Liver (tissue), 9 donors: ENCODE measurements around the gene PACS1. TPM values are rescaled to one million over a fixed set of nuclear protein-coding genes. Genes with fewer than 3 reads are reported as not detected.

Experiments
- DNase-seq: peaks from one replicate; pipeline ENCODE4 v3.0.0-alpha.2; 2017; ENCODE audit warnings: low spot score
- H3K27ac ChIP-seq, 2 donors: one replicate each; pipeline ENCODE4 v1.7.0; 2013; ENCODE audit warnings: inconsistent platforms in 2 of 2, low read length in 2 of 2, control low read depth in 1 of 2, low read depth in 1 of 2, mild to moderate bottlenecking in 1 of 2
- H3K27me3 ChIP-seq, 4 donors: one replicate each; pipeline versions ENCODE4 v1.6.1 to v1.7.0; 2013; ENCODE audit warnings: low read length in 3 of 4, inconsistent platforms in 1 of 4, mild to moderate bottlenecking in 1 of 4, moderate library complexity in 1 of 4; ENCODE audit not compliant: control insufficient read depth in 4 of 4, insufficient read depth in 4 of 4
- H3K36me3 ChIP-seq, 4 donors: one replicate each; pipeline versions ENCODE4 v1.6.1 to v1.7.0; 2013; ENCODE audit warnings: low read length in 3 of 4, mild to moderate bottlenecking in 3 of 4, low read depth in 1 of 4, moderate library complexity in 1 of 4; ENCODE audit not compliant: control insufficient read depth in 4 of 4, insufficient read depth in 3 of 4
- H3K4me1 ChIP-seq, 4 donors: one replicate each; pipeline versions ENCODE4 v1.6.1 to v1.7.0; 2013; ENCODE audit warnings: low read length in 3 of 4, mild to moderate bottlenecking in 3 of 4, moderate library complexity in 1 of 4; ENCODE audit not compliant: control insufficient read depth in 4 of 4, insufficient read depth in 4 of 4
- H3K4me3 ChIP-seq, 3 donors: one replicate each; pipeline versions ENCODE4 v1.6.1 to v1.7.0; 2013; ENCODE audit warnings: low read length in 3 of 3, control low read depth in 1 of 3, low read depth in 1 of 3, mild to moderate bottlenecking in 1 of 3
- H3K9ac ChIP-seq, 2 donors: one replicate each; pipeline ENCODE4 v1.7.0; 2013; ENCODE audit warnings: low read length in 2 of 2, mild to moderate bottlenecking in 2 of 2, moderate library complexity in 2 of 2, control low read depth in 1 of 2, low read depth in 1 of 2
- H3K9me3 ChIP-seq, 4 donors: one replicate each; pipeline versions ENCODE4 v1.6.1 to v1.7.0; 2013; ENCODE audit warnings: low read length in 3 of 4; ENCODE audit not compliant: control insufficient read depth in 4 of 4
- EGR1 ChIP-seq, 2 donors: IDR thresholded peaks; 2 replicates each; pipeline ENCODE4 v1.6.1; 2016 to 2018; ENCODE audit warnings: antibody characterized with exemption in 2 of 2, low read depth in 2 of 2
- FOXA1 ChIP-seq: IDR thresholded peaks from 2 replicates; pipeline ENCODE4 v1.6.1; 2016; ENCODE audit warnings: antibody characterized with exemption
- FOXA2 ChIP-seq: IDR thresholded peaks from 2 replicates; pipeline ENCODE4 v1.6.1; 2016; ENCODE audit warnings: antibody characterized with exemption
- GABPA ChIP-seq, 2 donors: IDR thresholded peaks in 1 of 2; conservative IDR thresholded peaks in 1 of 2; 2 replicates each; pipeline ENCODE4 v1.6.1; 2016; ENCODE audit warnings: antibody characterized with exemption in 2 of 2, mild to moderate bottlenecking in 1 of 2, moderate library complexity in 1 of 2
- HNF4A ChIP-seq, 2 donors: conservative IDR thresholded peaks; 2 replicates each; pipeline ENCODE4 v1.6.1; 2016; ENCODE audit warnings: antibody characterized with exemption in 2 of 2, mild to moderate bottlenecking in 2 of 2
- HNF4G ChIP-seq: IDR thresholded peaks from 2 replicates; pipeline ENCODE4 v1.6.1; 2016; ENCODE audit warnings: antibody characterized with exemption
- JUND ChIP-seq, 2 donors: IDR thresholded peaks; 2 replicates each; pipeline ENCODE4 v1.6.1; 2016; ENCODE audit warnings: antibody characterized with exemption in 2 of 2
- NR2F2 ChIP-seq: IDR thresholded peaks from 2 replicates; pipeline ENCODE4 v1.6.1; 2016; ENCODE audit warnings: antibody characterized with exemption
- RAD21 ChIP-seq, 2 donors: IDR thresholded peaks; 2 replicates each; pipeline ENCODE4 v1.6.1; 2016; ENCODE audit warnings: antibody characterized with exemption in 2 of 2, mild to moderate bottlenecking in 2 of 2
- RXRA ChIP-seq, 2 donors: IDR thresholded peaks; 2 replicates each; pipeline ENCODE4 v1.6.1; 2017 to 2018; ENCODE audit warnings: antibody characterized with exemption in 2 of 2, mild to moderate bottlenecking in 1 of 2
- SP1 ChIP-seq: IDR thresholded peaks from 2 replicates; pipeline ENCODE4 v1.6.1; 2018; ENCODE audit warnings: antibody characterized with exemption, mild to moderate bottlenecking
- TAF1 ChIP-seq: conservative IDR thresholded peaks from 2 replicates; pipeline ENCODE4 v1.6.1; 2016; ENCODE audit warnings: antibody characterized with exemption, mild to moderate bottlenecking
- YY1 ChIP-seq: IDR thresholded peaks from 2 replicates; pipeline ENCODE4 v1.6.1; 2016; ENCODE audit warnings: antibody characterized with exemption, mild to moderate bottlenecking
- WGBS: extraction: QIAGEN DNeasy Blood & Tissue Kit; methylation state at CpG from one replicate; pipeline ENCODE4 v1.1.7; 2013; 5-methylcytosine and 5-hydroxymethylcytosine counted together
- polyA plus RNA-seq, 2 donors: library from polyadenylated mRNA; stranded (reverse) in 1 of 2; unstranded in 1 of 2; fragments of 200-250 nt in 1 of 2; fragments of >200 nt in 1 of 2; fragmentation: Nextera tagmentation in 1 of 2; extraction: Ambion mirVana in 1 of 2; gene quantifications; one replicate each; pipeline versions ENCODE4 v1.2.1 to v1.2.3, GENCODE V29; 2013 to 2015
- total RNA-seq, 2 donors: library from RNA; depleted of rRNA; stranded (reverse); fragments of >200 nt; gene quantifications; one replicate each; pipeline ENCODE4 v1.2.3, GENCODE V29; 2014
- TF ChIP-seq, protein P1 (sequence below): IDR thresholded peaks from 2 replicates; pipeline ENCODE4 v1.6.1; 2016; ENCODE audit warnings: antibody characterized with exemption
- TF ChIP-seq, protein P2 (sequence below): IDR thresholded peaks from 2 replicates; pipeline ENCODE4 v1.6.1; 2016; ENCODE audit warnings: antibody characterized with exemption
- TF ChIP-seq, protein P3 (sequence below): IDR thresholded peaks from 2 replicates; pipeline ENCODE4 v1.6.1; 2016; ENCODE audit warnings: antibody characterized with exemption
- TF ChIP-seq, protein P4 (sequence below): IDR thresholded peaks from 2 replicates; pipeline ENCODE4 v1.6.1; 2016; ENCODE audit warnings: antibody characterized with exemption, mild to moderate bottlenecking
- TF ChIP-seq, protein P5 (sequence below): fragments of 150-350 bp; IDR thresholded peaks from 2 replicates; pipeline ENCODE4 v1.5.1; 2017; ENCODE audit warnings: improper control_type of control experiment, low read depth, low read length; ENCODE audit not compliant: missing input control
- donor health status: healthy.
- donor health status: healthy.
- donor health status: healthy.
- donor health status: healthy.
- donor health status: healthy.

PACS1 gene
- total and polyA plus RNA-seq, 4 donors, result 2.7 to 9.1 (median 7.3) TPM

DNA sequence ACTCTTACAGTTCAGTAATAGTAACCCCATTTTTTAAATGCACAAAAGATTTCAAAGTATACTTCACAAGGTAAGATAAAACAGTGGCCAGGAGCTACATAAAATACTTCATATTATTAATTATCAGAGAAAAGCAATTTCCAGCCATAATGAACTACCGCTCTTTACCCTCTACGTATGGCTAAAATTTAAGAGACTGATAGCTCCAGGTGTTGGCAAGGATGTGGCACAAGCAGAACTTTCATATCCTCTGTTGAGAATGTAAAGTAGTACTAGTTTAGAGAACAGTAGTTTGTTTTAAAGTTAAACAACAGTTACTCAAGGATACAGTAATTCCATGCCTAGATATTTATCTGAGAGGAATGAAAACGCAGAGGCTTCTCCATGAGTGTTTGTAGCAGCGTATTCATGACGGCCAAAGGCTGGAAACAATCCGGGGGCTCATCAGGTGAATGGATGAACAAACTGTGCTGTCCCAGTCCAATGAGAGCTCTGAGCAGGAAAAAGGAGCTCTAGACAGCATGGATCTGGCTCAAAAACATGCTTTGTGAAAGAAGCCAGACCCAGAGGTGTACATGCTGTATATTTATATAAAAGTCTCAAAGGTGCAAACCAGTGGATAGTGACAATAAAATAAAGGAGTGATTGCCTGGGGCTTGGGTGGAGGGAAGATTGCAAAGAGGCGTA is 85.5 kb downstream of the PACS1 start:
- Histone ChIP-seq H3K4me1 (no peaks in the 10 kb centered on the region), H3K9me3 (no peaks in the 10 kb centered on the region), H3K27me3 (no peaks in the 10 kb centered on the region), H3K27ac (no peak overlapping the region), H3K4me3 (no peak overlapping the region), H3K9ac (no peak overlapping the region), H3K36me3 (no peaks in the 10 kb centered on the region)
- TF ChIP-seq JUND (IDR thresholded peaks at IDR 0.05) (no peak), YY1 (no peak), FOXA1 (no peak), EGR1 (IDR thresholded peaks at IDR 0.05; ENCODE audit: low read depth in 2 of 2) (no peak), TAF1 (no peak), NR2F2 (no peak), GABPA (IDR thresholded peaks at IDR 0.05 in 1 of 2, conservative IDR thresholded peaks at IDR 0.05 in 1 of 2) (no peak), FOXA2 (no peak), HNF4A (conservative IDR thresholded peaks at IDR 0.05) (no peak), RAD21 (IDR thresholded peaks at IDR 0.05) (no peak), HNF4G (no peak), RXRA (IDR thresholded peaks at IDR 0.05) (no peak), SP1 (no peak)
- TF ChIP-seq, protein P1, sequence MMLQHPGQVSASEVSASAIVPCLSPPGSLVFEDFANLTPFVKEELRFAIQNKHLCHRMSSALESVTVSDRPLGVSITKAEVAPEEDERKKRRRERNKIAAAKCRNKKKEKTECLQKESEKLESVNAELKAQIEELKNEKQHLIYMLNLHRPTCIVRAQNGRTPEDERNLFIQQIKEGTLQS, result no peak
- TF ChIP-seq, protein P2, sequence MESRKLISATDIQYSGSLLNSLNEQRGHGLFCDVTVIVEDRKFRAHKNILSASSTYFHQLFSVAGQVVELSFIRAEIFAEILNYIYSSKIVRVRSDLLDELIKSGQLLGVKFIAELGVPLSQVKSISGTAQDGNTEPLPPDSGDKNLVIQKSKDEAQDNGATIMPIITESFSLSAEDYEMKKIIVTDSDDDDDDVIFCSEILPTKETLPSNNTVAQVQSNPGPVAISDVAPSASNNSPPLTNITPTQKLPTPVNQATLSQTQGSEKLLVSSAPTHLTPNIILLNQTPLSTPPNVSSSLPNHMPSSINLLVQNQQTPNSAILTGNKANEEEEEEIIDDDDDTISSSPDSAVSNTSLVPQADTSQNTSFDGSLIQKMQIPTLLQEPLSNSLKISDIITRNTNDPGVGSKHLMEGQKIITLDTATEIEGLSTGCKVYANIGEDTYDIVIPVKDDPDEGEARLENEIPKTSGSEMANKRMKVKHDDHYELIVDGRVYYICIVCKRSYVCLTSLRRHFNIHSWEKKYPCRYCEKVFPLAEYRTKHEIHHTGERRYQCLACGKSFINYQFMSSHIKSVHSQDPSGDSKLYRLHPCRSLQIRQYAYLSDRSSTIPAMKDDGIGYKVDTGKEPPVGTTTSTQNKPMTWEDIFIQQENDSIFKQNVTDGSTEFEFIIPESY, result no peak
- TF ChIP-seq, protein P3, sequence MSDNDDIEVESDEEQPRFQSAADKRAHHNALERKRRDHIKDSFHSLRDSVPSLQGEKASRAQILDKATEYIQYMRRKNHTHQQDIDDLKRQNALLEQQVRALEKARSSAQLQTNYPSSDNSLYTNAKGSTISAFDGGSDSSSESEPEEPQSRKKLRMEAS, result no peak
- TF ChIP-seq, protein P4, sequence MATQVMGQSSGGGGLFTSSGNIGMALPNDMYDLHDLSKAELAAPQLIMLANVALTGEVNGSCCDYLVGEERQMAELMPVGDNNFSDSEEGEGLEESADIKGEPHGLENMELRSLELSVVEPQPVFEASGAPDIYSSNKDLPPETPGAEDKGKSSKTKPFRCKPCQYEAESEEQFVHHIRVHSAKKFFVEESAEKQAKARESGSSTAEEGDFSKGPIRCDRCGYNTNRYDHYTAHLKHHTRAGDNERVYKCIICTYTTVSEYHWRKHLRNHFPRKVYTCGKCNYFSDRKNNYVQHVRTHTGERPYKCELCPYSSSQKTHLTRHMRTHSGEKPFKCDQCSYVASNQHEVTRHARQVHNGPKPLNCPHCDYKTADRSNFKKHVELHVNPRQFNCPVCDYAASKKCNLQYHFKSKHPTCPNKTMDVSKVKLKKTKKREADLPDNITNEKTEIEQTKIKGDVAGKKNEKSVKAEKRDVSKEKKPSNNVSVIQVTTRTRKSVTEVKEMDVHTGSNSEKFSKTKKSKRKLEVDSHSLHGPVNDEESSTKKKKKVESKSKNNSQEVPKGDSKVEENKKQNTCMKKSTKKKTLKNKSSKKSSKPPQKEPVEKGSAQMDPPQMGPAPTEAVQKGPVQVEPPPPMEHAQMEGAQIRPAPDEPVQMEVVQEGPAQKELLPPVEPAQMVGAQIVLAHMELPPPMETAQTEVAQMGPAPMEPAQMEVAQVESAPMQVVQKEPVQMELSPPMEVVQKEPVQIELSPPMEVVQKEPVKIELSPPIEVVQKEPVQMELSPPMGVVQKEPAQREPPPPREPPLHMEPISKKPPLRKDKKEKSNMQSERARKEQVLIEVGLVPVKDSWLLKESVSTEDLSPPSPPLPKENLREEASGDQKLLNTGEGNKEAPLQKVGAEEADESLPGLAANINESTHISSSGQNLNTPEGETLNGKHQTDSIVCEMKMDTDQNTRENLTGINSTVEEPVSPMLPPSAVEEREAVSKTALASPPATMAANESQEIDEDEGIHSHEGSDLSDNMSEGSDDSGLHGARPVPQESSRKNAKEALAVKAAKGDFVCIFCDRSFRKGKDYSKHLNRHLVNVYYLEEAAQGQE, result no peak
- TF ChIP-seq, protein P5, sequence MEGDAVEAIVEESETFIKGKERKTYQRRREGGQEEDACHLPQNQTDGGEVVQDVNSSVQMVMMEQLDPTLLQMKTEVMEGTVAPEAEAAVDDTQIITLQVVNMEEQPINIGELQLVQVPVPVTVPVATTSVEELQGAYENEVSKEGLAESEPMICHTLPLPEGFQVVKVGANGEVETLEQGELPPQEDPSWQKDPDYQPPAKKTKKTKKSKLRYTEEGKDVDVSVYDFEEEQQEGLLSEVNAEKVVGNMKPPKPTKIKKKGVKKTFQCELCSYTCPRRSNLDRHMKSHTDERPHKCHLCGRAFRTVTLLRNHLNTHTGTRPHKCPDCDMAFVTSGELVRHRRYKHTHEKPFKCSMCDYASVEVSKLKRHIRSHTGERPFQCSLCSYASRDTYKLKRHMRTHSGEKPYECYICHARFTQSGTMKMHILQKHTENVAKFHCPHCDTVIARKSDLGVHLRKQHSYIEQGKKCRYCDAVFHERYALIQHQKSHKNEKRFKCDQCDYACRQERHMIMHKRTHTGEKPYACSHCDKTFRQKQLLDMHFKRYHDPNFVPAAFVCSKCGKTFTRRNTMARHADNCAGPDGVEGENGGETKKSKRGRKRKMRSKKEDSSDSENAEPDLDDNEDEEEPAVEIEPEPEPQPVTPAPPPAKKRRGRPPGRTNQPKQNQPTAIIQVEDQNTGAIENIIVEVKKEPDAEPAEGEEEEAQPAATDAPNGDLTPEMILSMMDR, result no peak
- WGBS, result 96% methylated on average over 7 of the region's 7 CpGs
- DNase-seq, result no peak
